PC-3 (cell line): ENCODE measurements around the gene JPH3.

Source experiments
- CTCF ChIP-seq: fragments of 300-600 bp; sonication (generic); conservative IDR thresholded peaks from 2 replicates; pipeline ENCODE4 v1.5.1; 2017; ENCODE audit warnings: antibody characterized with exemption, low read depth, mild to moderate bottlenecking, low read length
- EZH2 ChIP-seq: fragments of 300-600 bp; sonication (generic); IDR thresholded peaks from one replicate; pipeline ENCODE4 v1.6.1; 2017; ENCODE audit warnings: antibody characterized with exemption, mild to moderate bottlenecking, low read length; ENCODE audit not compliant: unreplicated experiment
- EZH2phosphoT487 ChIP-seq: fragments of 300-600 bp; sonication (generic); IDR thresholded peaks from 2 replicates; pipeline ENCODE4 v1.6.1; 2018; ENCODE audit warnings: mild to moderate bottlenecking, antibody characterized with exemption, low read length, borderline replicate concordance

- TF ChIP-seq CTCF (no peak), EZH2phosphoT487 (no peak), EZH2 (no peak)
Measured at GRCh38 chr16:87658564-87659225, 56.4 kb downstream of the JPH3 start.
